ENCODE results near the gene BHMT. TPM values are rescaled to one million over a fixed set of nuclear protein-coding genes. Genes with fewer than 3 reads are reported as not detected.

The BHMT gene, protein sequence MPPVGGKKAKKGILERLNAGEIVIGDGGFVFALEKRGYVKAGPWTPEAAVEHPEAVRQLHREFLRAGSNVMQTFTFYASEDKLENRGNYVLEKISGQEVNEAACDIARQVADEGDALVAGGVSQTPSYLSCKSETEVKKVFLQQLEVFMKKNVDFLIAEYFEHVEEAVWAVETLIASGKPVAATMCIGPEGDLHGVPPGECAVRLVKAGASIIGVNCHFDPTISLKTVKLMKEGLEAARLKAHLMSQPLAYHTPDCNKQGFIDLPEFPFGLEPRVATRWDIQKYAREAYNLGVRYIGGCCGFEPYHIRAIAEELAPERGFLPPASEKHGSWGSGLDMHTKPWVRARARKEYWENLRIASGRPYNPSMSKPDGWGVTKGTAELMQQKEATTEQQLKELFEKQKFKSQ
- total RNA-seq (2014; rRNA removed) (not detected in 2 replicates), Bru-seq, nascent RNA (not detected), BruChase-seq, experiment 1, labeled RNA remaining after a 6-hour chase (not detected), BruChase-seq, experiment 2, labeled RNA remaining after a 2-hour chase (not detected)
- long read RNA-seq, partial matches to known transcripts, result 0 of 1 reads
- long read RNA-seq, other reads (novel, unspliced or antisense), result 1 of 1 reads

DNA sequence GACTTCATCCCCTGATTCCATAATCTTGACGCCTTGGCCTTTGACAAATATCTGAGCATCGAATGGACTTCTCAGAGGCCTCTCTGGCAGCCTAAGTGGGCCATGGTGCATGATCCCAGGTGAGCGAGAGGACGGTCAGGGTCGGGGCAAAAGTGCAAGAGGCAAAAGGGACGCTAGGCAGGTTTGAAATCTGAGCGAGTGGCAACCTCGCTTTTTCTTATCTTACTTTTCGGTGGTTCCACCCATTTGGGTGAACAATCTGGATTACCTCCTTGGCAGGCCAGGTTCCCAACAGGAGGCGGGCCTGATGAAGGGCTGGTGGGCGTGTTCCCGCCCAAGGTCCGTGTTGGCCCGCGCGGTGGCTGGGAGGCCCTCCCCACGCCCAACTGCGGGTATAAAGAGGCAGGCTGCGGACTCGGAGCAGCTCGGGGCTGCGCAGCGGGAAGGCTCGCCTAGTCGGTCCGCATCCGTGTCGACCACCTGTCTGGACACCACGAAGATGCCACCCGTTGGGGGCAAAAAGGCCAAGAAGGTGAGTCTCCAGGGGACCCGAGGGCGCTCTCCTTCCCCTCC is at the start of gene BHMT:
TSS of gene BHMT (plus strand) at position 423 of the 573 bp plus-strand sequence. CDS start at position 500, 77 bp downstream.
- no peak for DNase-seq
- Histone ChIP-seq H3K4me1 (ENCODE audit: insufficient read depth, low read length) (no peaks in the 10 kb centered on the region), H3K27me3 (ENCODE audit: low read length) (no peaks in the 10 kb centered on the region), H2AFZ (ENCODE audit: low read length) (no peak within 1 kb of the TSS), H3K4me3 (ENCODE audit: low read length) (no peak within 1 kb of the TSS), H3K9me3 (ENCODE audit: low read length) (no peaks in the 10 kb centered on the region), H3F3A (ENCODE audit: low read length, unreplicated experiment) (no peaks in the 10 kb centered on the region), H4K20me1 (ENCODE audit: low read length) (no peaks in the 10 kb centered on the region), H3K36me3 (ENCODE audit: low read depth, low read length) (no peaks in the 10 kb centered on the region), H3K9ac (ENCODE audit: low read length) (no peak within 1 kb of the TSS), H3K27ac (ENCODE audit: low read length) (no peak within 1 kb of the TSS), H3K9me2 (replicated peaks; ENCODE audit: low read length) (no peaks in the 10 kb centered on the region), H3K4me2 (ENCODE audit: low read length) (no peak within 1 kb of the TSS), H3K79me2 (ENCODE audit: low read length) (no peaks in the 10 kb centered on the region)
- ChIA-PET CTCF (no interaction called here), POLR2A (ENCODE audit: unreplicated experiment) (no interaction called here)
- no peak for TF ChIP-seq EZH2 (IDR thresholded peaks at IDR 0.05; ENCODE audit: low read length, unreplicated experiment)
- TF ChIP-seq, protein P1, sequence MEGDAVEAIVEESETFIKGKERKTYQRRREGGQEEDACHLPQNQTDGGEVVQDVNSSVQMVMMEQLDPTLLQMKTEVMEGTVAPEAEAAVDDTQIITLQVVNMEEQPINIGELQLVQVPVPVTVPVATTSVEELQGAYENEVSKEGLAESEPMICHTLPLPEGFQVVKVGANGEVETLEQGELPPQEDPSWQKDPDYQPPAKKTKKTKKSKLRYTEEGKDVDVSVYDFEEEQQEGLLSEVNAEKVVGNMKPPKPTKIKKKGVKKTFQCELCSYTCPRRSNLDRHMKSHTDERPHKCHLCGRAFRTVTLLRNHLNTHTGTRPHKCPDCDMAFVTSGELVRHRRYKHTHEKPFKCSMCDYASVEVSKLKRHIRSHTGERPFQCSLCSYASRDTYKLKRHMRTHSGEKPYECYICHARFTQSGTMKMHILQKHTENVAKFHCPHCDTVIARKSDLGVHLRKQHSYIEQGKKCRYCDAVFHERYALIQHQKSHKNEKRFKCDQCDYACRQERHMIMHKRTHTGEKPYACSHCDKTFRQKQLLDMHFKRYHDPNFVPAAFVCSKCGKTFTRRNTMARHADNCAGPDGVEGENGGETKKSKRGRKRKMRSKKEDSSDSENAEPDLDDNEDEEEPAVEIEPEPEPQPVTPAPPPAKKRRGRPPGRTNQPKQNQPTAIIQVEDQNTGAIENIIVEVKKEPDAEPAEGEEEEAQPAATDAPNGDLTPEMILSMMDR (conservative IDR thresholded peaks at IDR 0.05; ENCODE audit: low read depth, low read length), result no peak
- no peak for TF ChIP-seq EZH2phosphoT487 (IDR thresholded peaks at IDR 0.05; ENCODE audit: borderline replicate concordance, low read length)
- intact Hi-C loops (cut with micrococcal nuclease), result no loop called here
- BruUV-seq (replicated peaks), result no TSS peak
- ATAC-seq, result no peak

DNA sequence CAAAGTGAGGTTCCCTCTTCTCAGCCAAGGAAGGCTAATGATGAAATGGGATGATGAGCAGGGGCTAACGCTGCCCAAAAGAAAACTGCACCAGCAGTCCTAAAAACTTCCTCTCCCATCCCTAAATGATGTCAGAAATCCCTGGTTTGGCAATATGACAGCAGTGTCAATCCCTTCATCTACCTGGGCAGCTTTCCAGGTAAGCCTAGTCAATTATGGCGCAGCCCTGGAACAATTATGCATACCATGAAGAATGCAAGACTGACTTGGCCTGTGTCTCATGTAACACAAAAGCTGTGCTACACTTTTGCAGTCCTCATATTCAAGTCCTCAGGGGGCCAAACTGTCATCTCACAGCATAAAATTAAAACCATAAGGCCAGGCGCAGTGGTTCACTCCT is 49.2 kb upstream of the BHMT start:
- H3K9me2 ChIP-seq (replicated peaks; ENCODE audit: low read length), result no peaks in the 10 kb centered on the region
- H3K9me3 ChIP-seq (ENCODE audit: low read length), result no peaks in the 10 kb centered on the region
- no peaks in the 10 kb centered on the region for H3K79me2 ChIP-seq (ENCODE audit: low read length)
- intact Hi-C loops (cut with micrococcal nuclease), result no loop called here
- H4K20me1 ChIP-seq (ENCODE audit: low read length), result no peaks in the 10 kb centered on the region
- no peaks in the 10 kb centered on the region for H3K36me3 ChIP-seq (ENCODE audit: low read depth, low read length)
- H3K4me1 ChIP-seq (ENCODE audit: insufficient read depth, low read length), result no peaks in the 10 kb centered on the region
- no peak overlapping the region for H2AFZ ChIP-seq (ENCODE audit: low read length)
- no peak for TF ChIP-seq EZH2 (IDR thresholded peaks at IDR 0.05; ENCODE audit: low read length, unreplicated experiment)
- TF ChIP-seq EZH2phosphoT487 (IDR thresholded peaks at IDR 0.05; ENCODE audit: borderline replicate concordance, low read length), result no peak
- TF ChIP-seq, protein P1 (conservative IDR thresholded peaks at IDR 0.05; ENCODE audit: low read depth, low read length), result no peak
- no TSS peak for BruUV-seq (replicated peaks)
- H3F3A ChIP-seq (ENCODE audit: low read length, unreplicated experiment), result no peaks in the 10 kb centered on the region
- DNase-seq, result peak; percentile 23
- H3K27me3 ChIP-seq (ENCODE audit: low read length), result no peaks in the 10 kb centered on the region
- ChIA-PET POLR2A (ENCODE audit: unreplicated experiment) (interaction anchor here (0.7 kb wide), 1 partner anchor 1371 kb away, joined by 8 read pairs; no protein-coding TSS in a partner anchor), CTCF (interaction anchor here (1.0 kb wide), 1 partner anchor 71 kb away, joined by 3 read pairs; no protein-coding TSS in a partner anchor)
- no peak overlapping the region for H3K9ac ChIP-seq (ENCODE audit: low read length)
- no peak for ATAC-seq
- H3K27ac ChIP-seq (ENCODE audit: low read length), result no peak overlapping the region
- H3K4me2 ChIP-seq (ENCODE audit: low read length), result no peak overlapping the region
- H3K4me3 ChIP-seq (ENCODE audit: low read length), result no peak overlapping the region
